ENCODE measurements around the gene SNX27.

DNA sequence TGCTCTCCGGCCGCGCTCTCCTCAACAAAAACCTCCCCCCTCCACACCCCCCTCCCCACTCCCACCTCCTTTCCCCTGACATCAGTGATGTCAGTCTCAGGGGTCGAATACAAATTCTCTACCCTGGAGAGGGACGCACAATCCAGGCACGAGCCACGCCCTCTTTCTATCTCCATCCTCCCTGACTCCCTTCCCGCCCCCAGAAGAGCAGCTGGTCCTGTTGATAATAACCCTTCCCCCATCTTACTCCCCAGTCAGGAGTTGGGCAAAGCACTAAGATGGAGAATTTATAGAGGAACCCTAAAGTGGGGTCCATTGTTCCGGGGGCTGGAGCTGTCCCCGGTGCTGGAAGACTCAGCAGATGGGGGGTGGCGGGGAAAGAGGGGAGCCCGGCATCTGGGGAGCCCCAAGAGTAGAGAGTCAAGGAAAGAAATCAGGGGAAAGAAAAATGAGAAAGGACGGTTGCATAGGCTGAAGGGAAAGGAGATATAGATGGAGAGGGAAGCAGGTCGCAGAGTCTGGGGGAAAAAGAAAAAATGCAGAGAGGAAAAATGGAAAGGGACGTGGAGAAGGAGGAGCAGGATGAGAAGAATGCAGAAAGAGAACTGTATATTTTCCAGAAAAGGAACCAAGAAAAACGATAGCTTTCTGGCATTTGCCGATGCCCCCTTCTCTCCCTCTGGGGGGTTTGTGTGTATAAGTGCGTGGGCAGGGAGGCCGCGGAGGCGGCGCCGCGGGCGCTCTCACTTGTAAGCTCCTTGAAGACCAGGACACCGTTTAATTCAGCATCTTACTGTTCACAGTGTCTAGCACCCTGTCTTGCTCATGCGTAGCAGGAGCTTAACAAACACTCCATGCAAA is 105.2 kb downstream of the SNX27 start, which contains the start of gene CELF3:
- no peak for TF ChIP-seq CTCF (conservative IDR thresholded peaks at IDR 0.05; ENCODE audit: low read depth in 2 of 2)
- no peak for TF ChIP-seq POLR2AphosphoS5 (IDR thresholded peaks at IDR 0.05; ENCODE audit: low read depth)
- peak; percentile 62 for TF ChIP-seq CREB1 (CRISPR knock-in tag; IDR thresholded peaks at IDR 0.05; ENCODE audit: low read depth)
